K562 (cell line): Measurements from ENCODE around the gene LGR6. TPM values are rescaled to one million over a fixed set of nuclear protein-coding genes. Genes with fewer than 3 reads are reported as not detected.

ENCODE experiments used
- ATF6 ChIP-seq: sonication (generic); formaldehyde crosslinking; IDR thresholded peaks from 2 replicates; pipeline ENCODE4 v1.4.0; 2020; ENCODE audit warnings: mild to moderate bottlenecking, missing genetic modification reagents
- CEBPG ChIP-seq, 3 experiments: fragments of 200-800 bp in 1 of 3; sonication (Bioruptor generic) in 1 of 3; sonication (generic) in 1 of 3; formaldehyde crosslinking in 1 of 3; IDR thresholded peaks in 2 of 3; conservative IDR thresholded peaks in 1 of 3; 2 replicates each; pipeline versions ENCODE4 v1.6.1 to v1.8.0; 2016 to 2022; ENCODE audit warnings: missing compliant biosample characterization in 2 of 3, missing genetic modification characterization in 2 of 3, mild to moderate bottlenecking in 1 of 3, missing genetic modification reagents in 1 of 3
- FOXA3 ChIP-seq, 2 experiments: fragments of 450-650 bp in 1 of 2; sonication (generic) in 1 of 2; formaldehyde crosslinking; IDR thresholded peaks in 1 of 2; conservative IDR thresholded peaks in 1 of 2; 2 replicates each; pipeline versions ENCODE4 v1.4.0 to v1.8.0; 2020 to 2022; ENCODE audit warnings: mild to moderate bottlenecking in 2 of 2, missing genetic modification reagents in 1 of 2
- HES1 ChIP-seq: fragments of 450-650 bp; IDR thresholded peaks from 2 replicates; pipeline ENCODE4 v1.6.1; 2016; ENCODE audit warnings: low read depth, mild to moderate bottlenecking, moderate library complexity
- IFI16 ChIP-seq: fragments of 250-450 bp; sonication (Bioruptor Pico); IDR thresholded peaks from 2 replicates; pipeline ENCODE4 v2.1.2; 2022; ENCODE audit warnings: mild to moderate bottlenecking, inconsistent platforms
- LCOR ChIP-seq: sonication (generic); formaldehyde crosslinking; IDR thresholded peaks from 2 replicates; pipeline ENCODE4 v1.8.0; 2022; ENCODE audit warnings: mild to moderate bottlenecking, missing genetic modification reagents
- NFRKB ChIP-seq: fragments of 450-650 bp; IDR thresholded peaks from 2 replicates; pipeline ENCODE4 v1.6.1; 2016; ENCODE audit warnings: low read depth
- TBP ChIP-seq: optimal IDR thresholded peaks from 2 replicates; pipeline ENCODE3; 2011; ENCODE audit warnings: low read depth, low read length, improper control_type of control experiment
- polyA plus RNA-seq, 8 experiments: library from polyadenylated mRNA; depleted of rRNA in 4 of 8; stranded (reverse) in 5 of 8; unstranded in 3 of 8; fragments of >200 nt; fragmentation: Nextera tagmentation in 2 of 8; fragmentation: Illumina TruSeq in 1 of 8; extraction: Ambion mirVana in 2 of 8; extraction: Trizol in 1 of 8; gene quantifications; 2 replicates each; pipeline versions ENCODE4 v1.2.1 to v1.2.3, GENCODE V29; 2011 to 2014; ENCODE audit warnings: inconsistent platforms in 1 of 8, missing spikeins in 1 of 8
- total RNA-seq, 7 experiments: library from RNA; depleted of rRNA in 6 of 7; stranded (reverse); fragments of >200 nt in 6 of 7; fragmentation: Illumina TruSeq in 2 of 7; extraction: Trizol in 2 of 7; gene quantifications; 2 replicates each; pipeline versions ENCODE4 v1.2.1 to v1.2.3, GENCODE V29; 2011 to 2021; ENCODE audit warnings: low replicate concordance in 1 of 7

Gene LGR6
- total and polyA plus RNA-seq, 9 of the 15 experiments (the other 6 are each of a cell fraction or from before 2014, with no cell fraction given), result 0.01 to 0.54 (median 0.17) TPM; not detected in 1

DNA sequence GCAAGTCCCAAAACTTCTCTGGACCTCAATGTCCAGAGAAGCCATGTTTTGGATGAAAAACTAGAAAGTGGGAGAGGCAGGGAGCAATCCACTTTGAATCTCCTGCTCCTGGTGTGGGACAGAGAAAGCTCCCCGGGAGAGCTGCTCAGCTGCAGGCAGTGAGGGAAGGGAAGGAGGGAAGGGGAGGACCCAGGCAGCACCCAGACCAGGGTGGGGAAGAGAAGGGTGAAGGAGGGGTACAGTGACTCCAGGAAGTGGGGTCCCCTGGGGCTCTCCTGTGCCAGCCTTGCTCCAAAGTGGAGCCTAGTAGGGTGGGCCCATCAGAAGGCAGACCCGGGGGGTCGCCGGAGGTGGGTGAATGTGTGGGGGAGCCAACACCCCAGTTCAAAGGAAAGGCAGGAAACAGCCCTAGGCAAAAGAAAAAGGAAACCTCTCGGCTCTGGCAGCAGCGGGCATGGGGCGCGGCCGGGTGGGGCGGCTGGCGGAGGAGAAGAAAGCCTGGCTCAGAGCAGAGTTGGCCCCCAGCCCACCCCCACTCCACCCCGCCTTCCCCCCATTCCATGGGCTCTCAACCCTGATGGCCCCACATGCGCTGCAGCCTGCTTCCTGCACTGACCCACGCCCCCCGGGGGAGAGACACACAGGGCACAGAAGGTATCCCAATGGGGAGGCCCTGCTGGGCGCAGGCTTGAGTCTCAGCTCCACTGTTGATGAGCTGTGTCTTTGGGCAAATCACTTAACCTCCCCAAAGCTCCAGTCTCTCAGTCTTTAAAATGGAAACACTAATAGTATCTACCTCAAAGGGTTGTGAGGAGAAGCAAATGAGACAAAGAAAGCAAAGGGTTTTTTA is 5.7 kb downstream of the LGR6 start (continued):
- no peak for TF ChIP-seq ATF6 (CRISPR knock-in tag)
- no peak for TF ChIP-seq CEBPG (CRISPR knock-in tag; IDR thresholded peaks at IDR 0.05)
- TF ChIP-seq CEBPG (tag; conservative IDR thresholded peaks at IDR 0.05 in 1 of 2, IDR thresholded peaks at IDR 0.05 in 1 of 2), result no peak
- no peak for TF ChIP-seq IFI16
- no peak for TF ChIP-seq LCOR (CRISPR knock-in tag)
- no peak for TF ChIP-seq HES1
- TF ChIP-seq NFRKB, result no peak
- no peak for TF ChIP-seq TBP
- no peak for TF ChIP-seq FOXA3 (CRISPR knock-in tag; conservative IDR thresholded peaks at IDR 0.05 in 1 of 2, IDR thresholded peaks at IDR 0.05 in 1 of 2)
